Purkinje cell (primary cell): ENCODE data around the gene SPPL2C. TPM values are rescaled to one million over a fixed set of nuclear protein-coding genes. Genes with fewer than 3 reads are reported as not detected.

Source experiments
- polyA plus RNA-seq: library from polyadenylated mRNA; unstranded; fragments of >200 nt; fragmentation: Nextera tagmentation; gene quantifications from 2 replicates; pipeline ENCODE4 v1.2.1, GENCODE V29; 2014

SPPL2C gene
- polyA plus RNA-seq, result not detected in 2 replicates

GRCh38 chr17:45844695-45845375 lies at the start of gene SPPL2C:
Gene SPPL2C, plus strand, starts transcription at chr17:45844881. Its CDS starts 26 bp downstream, at chr17:45844907.

GRCh38 chr17:45894022-45894784 lies 49.5 kb downstream of the SPPL2C start, which contains the start of gene MAPT:
Gene MAPT, plus strand, starts transcription at chr17:45894554. Its CDS starts 67,784 bp downstream, at chr17:45962338.

Other genes starting within 250 kb of the SPPL2C start
- gene CRHR1, start 60.6 kb upstream of the SPPL2C start, polyA plus RNA-seq, result 0.28 and 1.4 TPM in 2 replicates
- 8.8 and 20.1 TPM in 2 replicates for gene MAPT, start 49.7 kb downstream of the SPPL2C start, polyA plus RNA-seq
- gene STH, start 154.4 kb downstream of the SPPL2C start, polyA plus RNA-seq, result not detected in 2 replicates